HG03354 (cell line): ENCODE data around the gene DAP.
"Not testable (repeated sequence)": the region's sequence is repeated elsewhere in the genome, so short reads cannot be mapped to it uniquely, and the experiment has no call there.

ENCODE experiments used
- ATAC-seq: cut with Tn5 transposase; IDR thresholded peaks from one replicate; pipeline ENCODE4 v1.9.1; 2021; ENCODE audit warnings: mild to moderate bottlenecking; ENCODE audit not compliant: unreplicated experiment, poor library complexity, severe bottlenecking

DAP gene, protein sequence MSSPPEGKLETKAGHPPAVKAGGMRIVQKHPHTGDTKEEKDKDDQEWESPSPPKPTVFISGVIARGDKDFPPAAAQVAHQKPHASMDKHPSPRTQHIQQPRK

DNA sequence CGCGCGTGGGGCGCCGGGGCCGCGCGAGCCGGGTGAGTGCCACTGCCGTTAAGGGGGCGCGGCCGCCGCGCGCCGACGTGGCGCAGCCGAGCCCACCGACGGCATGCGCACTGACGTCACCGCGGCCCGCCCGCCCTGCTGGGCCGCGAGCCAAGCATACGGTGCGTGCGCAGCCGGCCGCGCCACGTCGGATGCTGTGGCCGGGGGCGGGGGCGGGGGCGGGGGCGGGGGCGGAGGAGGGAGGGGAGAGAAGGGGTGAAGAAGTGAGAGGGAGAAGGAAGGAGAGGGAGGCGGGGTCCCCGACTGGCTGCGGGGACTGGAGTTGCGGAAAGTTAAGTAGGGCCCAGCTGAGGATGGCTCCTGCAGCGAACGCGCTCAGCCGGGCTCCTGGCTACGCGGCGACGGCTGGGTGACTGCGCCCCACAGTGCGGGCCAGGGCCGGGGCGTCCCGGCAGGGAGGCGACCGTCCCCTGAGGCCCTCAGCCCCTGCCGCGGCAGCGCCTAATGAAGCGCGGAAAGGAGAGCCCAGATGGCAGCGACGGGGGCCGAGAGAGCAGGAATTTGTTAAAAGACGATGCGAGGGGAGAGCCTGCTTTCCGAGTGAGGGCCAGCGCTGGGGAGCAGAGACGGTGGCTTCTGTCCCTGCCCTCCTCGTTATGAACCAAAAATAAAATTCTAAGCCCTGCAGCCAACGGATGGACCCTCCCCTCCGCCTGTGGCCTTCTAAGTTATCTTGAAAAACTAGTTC lies at the start of gene DAP:
Gene DAP, minus strand, starts transcription at position 50 of the 748 bp plus-strand sequence. CDS start 166 bp downstream, outside the sequence.
- peak; percentile 75 for ATAC-seq

DNA sequence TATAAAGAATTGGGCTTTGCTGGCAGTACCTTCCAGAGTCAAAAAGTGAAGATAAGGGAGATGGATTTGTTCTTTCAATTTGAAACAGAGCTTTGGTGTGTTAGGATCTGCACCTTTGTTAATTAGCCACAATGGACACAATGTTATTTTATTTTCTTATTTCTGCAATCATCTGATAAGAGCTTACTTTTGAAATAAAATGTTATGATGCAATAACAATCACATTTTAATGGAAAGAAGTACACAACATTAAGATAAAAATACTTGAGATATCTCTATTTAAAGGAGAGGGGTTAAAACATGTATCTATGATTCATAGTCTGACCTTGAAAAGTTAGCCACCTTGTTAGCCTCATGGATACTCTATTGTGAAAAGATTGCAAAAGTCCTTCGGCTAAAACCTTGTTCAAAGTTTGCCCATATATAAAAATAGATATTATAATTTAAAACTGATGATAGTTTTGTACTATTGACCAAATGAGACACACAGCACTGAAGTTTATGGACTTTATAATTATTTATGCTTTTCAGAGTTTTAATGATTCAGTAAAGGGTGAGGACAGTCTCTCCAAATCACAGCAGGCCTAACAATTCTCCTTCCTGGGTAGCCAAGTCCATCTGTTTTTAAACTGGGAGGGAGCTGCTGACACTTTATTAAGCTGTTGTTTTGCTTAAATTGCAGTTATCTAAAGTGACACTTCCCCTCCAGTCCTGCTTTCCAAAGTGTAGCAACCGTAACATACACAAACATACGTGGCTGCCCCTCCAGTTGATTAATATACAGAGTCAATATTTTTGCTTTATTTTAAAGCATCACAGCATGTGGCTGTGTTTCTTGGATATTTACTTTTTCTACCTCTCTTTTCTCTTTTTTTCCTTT lies 47.6 kb upstream of the DAP start:
- no peak for ATAC-seq

DNA sequence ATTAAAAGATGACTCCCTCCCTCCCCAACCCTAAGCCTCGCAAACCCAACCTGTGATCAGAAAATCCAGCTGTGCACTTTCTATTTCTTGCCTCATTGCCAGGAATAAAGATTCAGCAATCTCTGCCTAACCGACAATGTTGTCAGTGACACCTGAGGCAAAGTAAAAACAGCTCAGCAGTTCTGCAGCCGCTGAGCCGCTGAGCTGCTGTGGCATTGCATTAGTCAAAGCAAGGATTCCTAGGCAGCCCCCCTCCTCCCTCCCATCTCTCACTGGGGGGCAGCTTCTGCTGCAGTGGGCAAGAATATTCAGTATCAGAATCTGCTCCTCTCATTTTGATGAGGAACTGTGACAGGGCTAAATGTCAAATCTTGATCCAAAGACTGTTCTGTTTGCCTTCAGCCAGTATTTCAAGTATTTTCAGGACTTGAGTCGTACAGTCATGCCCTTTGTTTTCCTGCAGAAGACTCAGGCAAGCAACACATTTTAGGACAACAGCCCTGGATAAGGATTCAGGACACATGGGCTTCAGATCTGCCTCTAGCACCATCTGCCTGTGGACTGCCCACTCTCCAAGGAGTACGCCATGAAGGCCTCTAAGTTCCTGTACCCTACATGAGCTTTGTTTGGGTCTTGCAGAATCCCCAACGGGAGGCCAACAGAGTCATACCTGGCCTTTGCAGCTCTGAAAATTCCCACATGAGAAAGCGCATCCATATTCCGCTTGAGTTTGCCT lies 41.1 kb upstream of the DAP start:
- no peak for ATAC-seq

DNA sequence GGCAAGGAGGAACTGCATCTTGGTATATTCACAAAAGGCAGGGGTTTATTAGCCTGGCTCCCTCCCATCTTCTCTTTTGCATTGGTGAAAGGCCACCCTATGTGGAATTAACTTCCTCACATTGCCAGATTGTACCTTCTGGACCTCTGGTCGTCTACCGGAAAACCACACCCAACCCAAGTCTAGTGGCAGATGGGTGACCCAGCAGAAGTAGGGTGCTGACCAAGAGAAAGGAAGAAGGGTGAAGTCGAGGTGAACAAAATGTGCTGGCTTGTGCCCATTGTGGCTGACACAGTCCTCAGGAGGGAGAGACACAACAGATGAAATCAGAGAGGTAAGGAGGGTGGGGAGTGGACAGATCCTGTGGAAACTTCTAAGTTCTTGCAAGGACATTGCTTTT lies 39.8 kb upstream of the DAP start:
- ATAC-seq: no peak

DNA sequence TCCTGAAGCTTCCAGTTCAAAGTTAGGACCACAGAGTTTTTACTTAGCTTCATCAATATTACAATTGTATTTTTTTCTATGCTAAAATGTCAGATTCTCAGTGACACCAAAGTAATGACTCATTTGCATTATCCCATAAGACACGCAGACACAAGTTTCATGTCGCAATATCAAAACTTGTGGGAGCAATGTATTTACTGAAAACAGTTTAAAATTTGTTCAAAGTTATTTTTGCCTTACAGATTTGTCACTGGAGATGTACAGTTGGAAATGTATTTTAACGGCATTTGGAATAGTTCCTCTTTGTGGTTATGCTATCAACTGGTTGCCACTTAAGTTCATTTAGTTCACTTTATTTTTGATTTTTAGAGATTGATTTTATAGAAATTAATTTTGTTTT lies 36.2 kb upstream of the DAP start:
- no peak for ATAC-seq

DNA sequence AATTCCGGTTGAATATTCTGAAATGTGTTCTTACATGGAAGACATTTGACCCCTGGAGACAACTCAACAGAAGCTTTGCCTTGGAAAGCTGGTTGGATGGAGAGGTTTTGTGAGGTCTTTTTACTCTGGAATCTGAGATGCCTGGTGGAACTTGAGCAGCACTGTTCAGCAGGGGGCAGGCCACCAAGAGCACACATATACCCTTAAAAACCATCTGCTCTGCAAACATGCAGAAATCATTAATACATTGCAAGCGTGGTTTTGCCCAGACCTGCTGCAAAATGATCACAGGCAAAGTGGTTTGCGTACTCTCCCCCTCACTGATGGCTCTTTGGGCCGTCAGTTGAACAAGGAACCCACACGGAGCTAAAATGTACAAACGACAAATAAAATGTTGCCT lies 32.8 kb upstream of the DAP start:
- ATAC-seq: no peak

- no peak for ATAC-seq
These were observed 31.3 kb upstream of the DAP start for GRCh38 chr5:10792336-10792735.

- no peak for ATAC-seq
These were observed 28.7 kb upstream of the DAP start for GRCh38 chr5:10789726-10790125.

- ATAC-seq: no peak
These were observed 28.0 kb upstream of the DAP start for GRCh38 chr5:10789021-10789420.

DNA sequence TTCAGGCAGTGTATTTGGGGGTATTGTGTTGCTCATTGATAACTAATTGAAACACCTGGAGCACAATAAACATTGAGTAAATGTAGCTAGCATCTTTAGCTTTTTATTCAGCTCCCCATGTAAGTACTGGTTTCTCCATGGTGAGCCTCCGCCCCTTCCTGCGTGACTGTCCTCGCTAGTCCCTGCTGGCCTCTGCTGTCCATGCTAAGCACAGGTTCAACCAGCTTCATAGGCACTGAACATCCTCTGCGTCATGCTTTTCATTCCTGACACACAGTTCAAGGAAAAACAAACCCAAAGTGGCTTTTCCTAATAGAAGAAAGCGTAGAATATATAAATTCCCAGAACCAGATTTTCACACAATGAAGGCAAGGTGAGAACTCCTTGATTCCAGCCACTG lies 27.3 kb upstream of the DAP start:
- no peak for ATAC-seq

GRCh38 chr5:10786835-10787234 lies 25.8 kb upstream of the DAP start:
- no peak for ATAC-seq

DNA sequence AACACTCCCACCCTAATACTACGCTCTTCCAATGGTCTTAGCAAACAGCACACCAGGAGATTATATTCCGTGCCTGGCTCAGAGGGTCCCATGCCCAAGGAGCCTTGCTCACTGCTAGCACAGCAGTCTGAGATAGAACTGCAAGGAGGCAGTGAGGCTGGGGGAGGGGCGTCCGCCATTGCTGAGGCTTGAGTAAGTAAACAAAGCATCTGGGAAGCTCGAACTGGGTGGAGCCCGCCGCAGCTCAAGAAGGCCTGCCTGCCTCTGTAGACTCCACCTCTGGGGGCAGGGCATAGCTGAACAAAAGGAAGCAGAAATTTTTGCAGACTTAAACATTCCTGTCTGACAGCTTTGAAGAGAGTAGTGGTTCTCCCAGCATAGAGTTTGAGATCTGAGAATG lies 19.2 kb upstream of the DAP start:
- not testable (repeated sequence) for ATAC-seq

DNA sequence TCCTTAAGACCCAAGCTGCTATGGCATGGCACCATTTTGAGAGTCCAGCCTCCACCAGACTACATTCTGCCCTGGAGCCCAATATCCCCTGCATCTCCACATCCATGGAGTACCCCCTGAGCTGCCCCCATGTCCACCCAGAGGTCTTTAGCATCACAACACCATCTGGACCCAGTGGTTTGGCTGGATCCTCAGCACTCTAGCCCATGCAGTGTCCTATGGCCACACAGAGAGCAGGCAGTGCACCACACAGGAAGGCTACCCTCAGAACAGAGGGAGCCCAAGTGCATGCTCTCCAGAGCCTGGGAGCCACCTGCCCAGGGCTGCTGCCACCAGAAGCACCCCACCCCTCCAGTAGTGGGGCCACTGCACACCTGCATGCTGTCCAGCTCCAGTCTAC lies 18.6 kb upstream of the DAP start:
- ATAC-seq: no peak

DNA sequence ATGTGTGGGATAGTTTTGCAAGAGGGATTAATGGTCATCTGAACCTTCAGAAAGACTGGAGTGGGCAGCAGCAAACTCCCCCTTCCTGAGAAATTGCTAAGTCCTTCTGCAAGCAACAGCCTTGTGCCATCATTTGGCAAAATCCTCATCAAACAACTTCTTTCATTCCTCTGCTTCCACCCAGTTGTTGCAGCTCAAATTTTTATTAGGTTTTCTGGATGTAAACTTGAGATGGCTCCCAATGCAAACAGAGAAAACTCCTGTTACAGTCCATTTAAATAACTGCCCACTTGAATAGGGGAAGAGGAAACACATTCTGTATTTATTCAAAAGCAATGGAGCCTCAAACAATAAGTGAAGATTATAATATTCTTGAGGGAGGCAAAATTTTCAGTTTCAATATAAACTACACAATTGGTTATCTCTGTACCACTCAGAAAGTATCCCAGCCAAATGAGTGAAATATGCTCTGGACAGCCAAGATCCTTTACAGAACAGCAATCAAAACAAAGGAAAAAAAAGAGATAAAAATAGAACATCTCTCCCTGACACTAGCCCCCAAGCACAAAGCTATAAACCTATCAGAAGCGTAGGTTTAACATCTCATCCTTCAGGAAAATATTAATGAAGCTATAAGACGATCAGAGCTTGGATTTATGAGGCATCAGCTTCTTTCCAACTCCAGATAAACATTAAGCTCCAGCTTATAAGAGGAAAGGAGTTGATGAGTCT lies 17.3 kb upstream of the DAP start:
- ATAC-seq: no peak

DNA sequence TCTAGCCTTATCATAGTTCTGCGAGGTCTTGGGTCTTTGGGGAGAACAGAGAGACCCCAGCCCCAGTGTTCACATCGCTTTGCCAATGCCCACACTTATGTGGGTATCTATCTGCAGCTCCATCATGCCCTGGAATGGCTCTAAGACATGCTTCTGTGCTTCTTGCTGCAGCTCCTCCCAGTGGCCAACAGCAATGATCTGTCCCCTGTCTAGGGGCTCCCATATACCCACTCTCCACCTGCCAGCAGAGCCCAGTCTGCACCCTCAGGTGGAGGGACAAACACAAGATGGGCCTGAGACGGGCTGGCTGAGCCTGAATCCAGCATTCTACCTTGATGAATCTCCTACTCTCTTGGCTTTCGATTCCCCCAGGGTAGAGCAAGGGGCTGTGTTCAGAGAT lies 14.6 kb upstream of the DAP start:
- ATAC-seq: no peak

- ATAC-seq: no peak
These were observed 12.0 kb upstream of the DAP start for GRCh38 chr5:10772901-10773585.

- ATAC-seq: no peak
These were observed 7.4 kb upstream of the DAP start for GRCh38 chr5:10768328-10768899.

GRCh38 chr5:10762776-10763500 lies 1.9 kb upstream of the DAP start:
- ATAC-seq: no peak
